Midbrain (tissue), 1 donor: Measurements from ENCODE around the gene SLC30A2.

Experiments
- DNase-seq: peaks from one replicate; lab custom pipeline; 2025; lab: John Stamatoyannopoulos, UW

SLC30A2 gene

GRCh38 chr1:25997828-25998761 lies 47.8 kb downstream of the SLC30A2 start, which contains the start of gene PAFAH2:
Gene PAFAH2, minus strand, starts transcription at chr1:25998063. Its CDS starts 7,247 bp downstream, at chr1:25990816.
- peak; percentile 99 for DNase-seq

GRCh38 chr1:25996966-25997827 lies 48.7 kb downstream of the SLC30A2 start:
- peak; percentile 39 for DNase-seq

- DNase-seq: no peak
These were observed 51.3 kb downstream of the SLC30A2 start for GRCh38 chr1:25994402-25995150.

GRCh38 chr1:25993197-25993951 lies 52.5 kb downstream of the SLC30A2 start:
- DNase-seq: no peak

- DNase-seq: no peak
These were observed 53.2 kb downstream of the SLC30A2 start for GRCh38 chr1:25992689-25993171.

GRCh38 chr1:25991937-25992688 lies 53.8 kb downstream of the SLC30A2 start:
- no peak for DNase-seq

GRCh38 chr1:25990702-25991395 lies 55.1 kb downstream of the SLC30A2 start:
- DNase-seq: no peak

GRCh38 chr1:25990251-25990650 lies 55.7 kb downstream of the SLC30A2 start:
- DNase-seq: no peak

- no peak for DNase-seq
These were observed 56.3 kb downstream of the SLC30A2 start for GRCh38 chr1:25989440-25990234.

GRCh38 chr1:25987951-25988350 lies 58.0 kb downstream of the SLC30A2 start:
- no peak for DNase-seq
